HEK293 (cell line): Measurements from ENCODE around the gene FAM24B.

Experiments used
- OSR2 ChIP-seq: fragments of 450-650 bp; formaldehyde crosslinking; IDR thresholded peaks from 2 replicates; pipeline ENCODE4 v1.5.1; 2016; ENCODE audit warnings: missing biosample characterization, missing genetic modification characterization
- SALL2 ChIP-seq: fragments of 450-650 bp; formaldehyde crosslinking; IDR thresholded peaks from 2 replicates; pipeline ENCODE4 v1.5.0; 2017; ENCODE audit warnings: missing biosample characterization, mild to moderate bottlenecking, missing genetic modification characterization, borderline replicate concordance
- TCF7L2 ChIP-seq: IDR thresholded peaks from 2 replicates; pipeline ENCODE4 v1.6.1; 2011; ENCODE audit warnings: low read depth, mild to moderate bottlenecking, inconsistent platforms, low read length, moderate library complexity, borderline replicate concordance
- ZBTB21 ChIP-seq: fragments of 450-650 bp; formaldehyde crosslinking; IDR thresholded peaks from 2 replicates; pipeline ENCODE4 v1.5.1; 2017; ENCODE audit warnings: missing biosample characterization, missing genetic modification characterization
- ZNF10 ChIP-seq: fragments of 450-650 bp; formaldehyde crosslinking; IDR thresholded peaks from 2 replicates; pipeline ENCODE4 v1.5.1; 2017; ENCODE audit warnings: missing biosample characterization, missing genetic modification characterization
- ZNF391 ChIP-seq: fragments of 450-650 bp; formaldehyde crosslinking; IDR thresholded peaks from 2 replicates; pipeline ENCODE4 v1.5.1; 2016; ENCODE audit warnings: low read depth, missing biosample characterization, missing genetic modification characterization, borderline replicate concordance
- ZNF473 ChIP-seq: fragments of 450-650 bp; formaldehyde crosslinking; IDR thresholded peaks from 2 replicates; pipeline ENCODE4 v1.5.1; 2017; ENCODE audit warnings: missing biosample characterization, missing genetic modification characterization
- ZNF677 ChIP-seq: fragments of 450-650 bp; IDR thresholded peaks from 2 replicates; pipeline ENCODE4 v1.5.0; 2018; ENCODE audit warnings: missing biosample characterization, mild to moderate bottlenecking, missing genetic modification characterization, moderate library complexity
- TF ChIP-seq, protein P1 (sequence below): fragments of 450-650 bp; formaldehyde crosslinking; IDR thresholded peaks from 2 replicates; pipeline ENCODE4 v1.5.1; 2016; ENCODE audit warnings: missing biosample characterization, missing genetic modification characterization
- TF ChIP-seq, protein P2 (sequence below): fragments of 450-650 bp; formaldehyde crosslinking; IDR thresholded peaks from 2 replicates; pipeline ENCODE4 v1.5.1; 2016; ENCODE audit warnings: missing biosample characterization, missing genetic modification characterization

DNA sequence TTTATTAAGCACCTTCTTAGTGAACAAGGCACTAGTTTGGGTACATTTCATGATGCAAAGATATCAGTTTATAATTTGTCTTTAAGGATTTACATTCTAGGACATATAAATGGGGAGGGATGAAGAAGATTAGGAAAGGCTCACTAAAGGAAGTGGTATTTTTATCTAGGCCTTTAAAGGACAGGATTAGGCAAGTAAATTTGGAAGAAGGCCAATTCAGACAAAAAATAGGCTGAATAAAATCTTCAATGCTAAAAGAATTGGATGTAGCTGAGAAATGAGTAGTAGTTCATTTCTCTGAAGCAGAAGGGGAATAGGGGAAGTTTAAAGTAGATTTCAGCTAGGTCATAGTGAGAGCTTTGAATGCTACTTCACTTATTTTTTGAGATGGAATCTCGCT lies 4.8 kb upstream of the FAM24B start:
- TF ChIP-seq, protein P1, sequence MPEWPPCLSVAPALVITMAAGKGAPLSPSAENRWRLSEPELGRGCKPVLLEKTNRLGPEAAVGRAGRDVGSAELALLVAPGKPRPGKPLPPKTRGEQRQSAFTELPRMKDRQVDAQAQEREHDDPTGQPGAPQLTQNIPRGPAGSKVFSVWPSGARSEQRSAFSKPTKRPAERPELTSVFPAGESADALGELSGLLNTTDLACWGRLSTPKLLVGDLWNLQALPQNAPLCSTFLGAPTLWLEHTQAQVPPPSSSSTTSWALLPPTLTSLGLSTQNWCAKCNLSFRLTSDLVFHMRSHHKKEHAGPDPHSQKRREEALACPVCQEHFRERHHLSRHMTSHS (tag by site-specific recombination), result no peak
- TF ChIP-seq ZBTB21 (tag by site-specific recombination) (no peak), SALL2 (tag by site-specific recombination) (no peak), OSR2 (tag by site-specific recombination) (no peak), ZNF473 (tag by site-specific recombination) (no peak), TCF7L2 (no peak), ZNF677 (no peak), ZNF391 (tag by site-specific recombination) (no peak), ZNF10 (tag by site-specific recombination) (no peak)
- TF ChIP-seq, protein P2, sequence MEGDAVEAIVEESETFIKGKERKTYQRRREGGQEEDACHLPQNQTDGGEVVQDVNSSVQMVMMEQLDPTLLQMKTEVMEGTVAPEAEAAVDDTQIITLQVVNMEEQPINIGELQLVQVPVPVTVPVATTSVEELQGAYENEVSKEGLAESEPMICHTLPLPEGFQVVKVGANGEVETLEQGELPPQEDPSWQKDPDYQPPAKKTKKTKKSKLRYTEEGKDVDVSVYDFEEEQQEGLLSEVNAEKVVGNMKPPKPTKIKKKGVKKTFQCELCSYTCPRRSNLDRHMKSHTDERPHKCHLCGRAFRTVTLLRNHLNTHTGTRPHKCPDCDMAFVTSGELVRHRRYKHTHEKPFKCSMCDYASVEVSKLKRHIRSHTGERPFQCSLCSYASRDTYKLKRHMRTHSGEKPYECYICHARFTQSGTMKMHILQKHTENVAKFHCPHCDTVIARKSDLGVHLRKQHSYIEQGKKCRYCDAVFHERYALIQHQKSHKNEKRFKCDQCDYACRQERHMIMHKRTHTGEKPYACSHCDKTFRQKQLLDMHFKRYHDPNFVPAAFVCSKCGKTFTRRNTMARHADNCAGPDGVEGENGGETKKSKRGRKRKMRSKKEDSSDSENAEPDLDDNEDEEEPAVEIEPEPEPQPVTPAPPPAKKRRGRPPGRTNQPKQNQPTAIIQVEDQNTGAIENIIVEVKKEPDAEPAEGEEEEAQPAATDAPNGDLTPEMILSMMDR (tag by site-specific recombination), result no peak
